ENCODE data around the gene PKD2L1.

PKD2L1 gene

GRCh38 chr10:100333106-100333505, 3.1 kb upstream of the PKD2L1 start:
- Histone ChIP-seq H3K4me3 (ENCODE audit: control insufficient read depth in 1 of 7, extremely low read depth in 1 of 7, insufficient read depth in 4 of 7, low read depth in 2 of 7, low read length in 6 of 7) (no peak overlapping the region), H3K4me1 (ENCODE audit: control extremely low read depth in 1 of 4, control insufficient read depth in 4 of 4, insufficient read depth in 4 of 4, low read length in 3 of 4) (no peaks in the 10 kb centered on the region), H3K36me3 (ENCODE audit: control insufficient read depth in 4 of 4, insufficient read depth in 4 of 4, low read length in 3 of 4) (no peaks in the 10 kb centered on the region), H3K9me3 (ENCODE audit: control extremely low read depth in 1 of 5, control insufficient read depth in 4 of 5, insufficient read depth in 2 of 5, low read depth in 1 of 5, low read length in 4 of 5) (no peaks in the 10 kb centered on the region), H3K27me3 (replicated peaks in 2 of 5; ENCODE audit: control insufficient read depth in 4 of 5, insufficient read depth in 5 of 5, low read length in 4 of 5) (peaks cover 0 to 11% (median 2%) of the 10 kb centered on the region in 5 experiments), H3K27ac (ENCODE audit: insufficient read depth in 1 of 2, low read depth in 1 of 2, low read length in 2 of 2, poor library complexity in 1 of 2, severe bottlenecking in 2 of 2) (no peak overlapping the region)
- no peak for DNase-seq
- WGBS (ENCODE audit: insufficient coverage): 92% methylated on average over 4 of the region's 4 CpGs
- CTCF ChIA-PET: interaction anchor here (0.7 to 2.2 kb wide), 6 partner anchors 11 to 106 kb away, joined by 3 to 9 read pairs (median 6); no protein-coding TSS in a partner anchor
- POLR2A ChIA-PET: no interaction called here

DNA sequence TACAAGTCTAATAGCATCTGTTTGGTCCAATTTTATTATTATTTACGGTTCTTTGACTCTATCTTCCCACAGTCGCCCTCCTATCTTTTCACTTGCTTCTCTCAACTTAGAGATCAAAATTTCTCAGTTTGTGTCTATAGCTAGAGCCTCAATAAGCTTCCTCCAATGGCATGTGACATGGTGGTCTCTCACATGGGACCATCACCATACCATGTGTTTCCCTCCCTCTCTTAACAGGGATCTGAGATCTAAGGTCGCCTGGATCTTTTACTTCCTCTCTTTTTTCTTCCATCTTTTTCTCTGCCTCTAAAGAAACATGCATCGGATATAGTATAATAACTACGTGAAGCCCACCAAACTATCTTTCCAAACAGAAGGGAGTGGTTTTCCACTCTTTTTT, 1.8 kb downstream of the PKD2L1 start:
- CTCF ChIA-PET: interaction anchor here (2.7 to 7.5 kb wide), 2 partner anchors 14 to 16 kb away, joined by 9 to 74 read pairs; partner anchors contain the start of gene SCD

DNA sequence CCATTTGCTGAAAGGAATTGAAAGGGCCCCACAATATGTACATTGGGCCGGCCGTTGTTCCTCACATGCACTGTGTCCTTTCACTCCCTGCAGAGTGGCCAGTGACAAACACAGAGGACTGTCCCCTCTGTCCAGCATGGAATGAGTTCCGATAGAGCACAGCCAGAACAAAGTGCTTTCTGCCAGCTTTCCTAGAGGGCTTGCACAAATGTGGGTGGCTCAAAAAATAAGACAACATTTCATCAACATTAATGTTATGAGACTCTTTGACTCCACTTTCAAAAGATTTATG, 2.4 kb downstream of the PKD2L1 start:
- no peak overlapping the region for H3K27ac ChIP-seq (ENCODE audit: insufficient read depth in 1 of 2, low read depth in 1 of 2, low read length in 2 of 2, poor library complexity in 1 of 2, severe bottlenecking in 2 of 2)
- H3K4me3 ChIP-seq (ENCODE audit: control insufficient read depth in 1 of 7, extremely low read depth in 1 of 7, insufficient read depth in 4 of 7, low read depth in 2 of 7, low read length in 6 of 7): no peak overlapping the region
- H3K27me3 ChIP-seq (replicated peaks in 2 of 5; ENCODE audit: control insufficient read depth in 4 of 5, insufficient read depth in 5 of 5, low read length in 4 of 5): no peaks in the 10 kb centered on the region
- CTCF ChIA-PET: interaction anchor here (0.9 to 7.5 kb wide), 4 partner anchors 14 to 105 kb away, joined by 3 to 74 read pairs (median 8); partner anchors contain the start of gene SCD
- H3K4me1 ChIP-seq (ENCODE audit: control extremely low read depth in 1 of 4, control insufficient read depth in 4 of 4, insufficient read depth in 4 of 4, low read length in 3 of 4): peaks cover 10 to 19% (median 12%) of the 10 kb centered on the region in 4 experiments
- H3K9me3 ChIP-seq (ENCODE audit: control extremely low read depth in 1 of 5, control insufficient read depth in 4 of 5, insufficient read depth in 2 of 5, low read depth in 1 of 5, low read length in 4 of 5): no peaks in the 10 kb centered on the region
- POLR2A ChIA-PET: no interaction called here
- WGBS (ENCODE audit: insufficient coverage): 95% methylated on average over 3 of the region's 3 CpGs
- DNase-seq: no peak
- no peaks in the 10 kb centered on the region for H3K36me3 ChIP-seq (ENCODE audit: control insufficient read depth in 4 of 4, insufficient read depth in 4 of 4, low read length in 3 of 4)

More for the DNA sequence above, 1.8 kb downstream of the PKD2L1 start:
- Histone ChIP-seq H3K27ac (ENCODE audit: insufficient read depth in 1 of 2, low read depth in 1 of 2, low read length in 2 of 2, poor library complexity in 1 of 2, severe bottlenecking in 2 of 2) (no peak overlapping the region), H3K4me1 (ENCODE audit: control extremely low read depth in 1 of 4, control insufficient read depth in 4 of 4, insufficient read depth in 4 of 4, low read length in 3 of 4) (peaks cover 10 to 19% (median 12%) of the 10 kb centered on the region in 4 experiments), H3K4me3 (ENCODE audit: control insufficient read depth in 1 of 7, extremely low read depth in 1 of 7, insufficient read depth in 4 of 7, low read depth in 2 of 7, low read length in 6 of 7) (no peak overlapping the region), H3K27me3 (replicated peaks in 2 of 5; ENCODE audit: control insufficient read depth in 4 of 5, insufficient read depth in 5 of 5, low read length in 4 of 5) (peaks cover 0 to 3% (median 0%) of the 10 kb centered on the region in 5 experiments), H3K36me3 (ENCODE audit: control insufficient read depth in 4 of 4, insufficient read depth in 4 of 4, low read length in 3 of 4) (no peaks in the 10 kb centered on the region), H3K9me3 (ENCODE audit: control extremely low read depth in 1 of 5, control insufficient read depth in 4 of 5, insufficient read depth in 2 of 5, low read depth in 1 of 5, low read length in 4 of 5) (no peaks in the 10 kb centered on the region)
- DNase-seq: no peak
- POLR2A ChIA-PET: no interaction called here
- WGBS (ENCODE audit: insufficient coverage): 83% methylated on average over 1 of the region's 5 CpGs

GRCh38 chr10:100327007-100327717, 2.9 kb downstream of the PKD2L1 start:
- no peaks in the 10 kb centered on the region for H3K27me3 ChIP-seq (replicated peaks in 2 of 5; ENCODE audit: control insufficient read depth in 4 of 5, insufficient read depth in 5 of 5, low read length in 4 of 5)
- ChIA-PET POLR2A (no interaction called here), CTCF (interaction anchor here (0.9 to 7.5 kb wide), 5 partner anchors 15 to 105 kb away, joined by 3 to 74 read pairs (median 8); partner anchors contain the start of gene SCD)
- peaks cover 10 to 19% (median 12%) of the 10 kb centered on the region in 4 experiments for H3K4me1 ChIP-seq (ENCODE audit: control extremely low read depth in 1 of 4, control insufficient read depth in 4 of 4, insufficient read depth in 4 of 4, low read length in 3 of 4)
- DNase-seq: peak; percentile 49 to 90 (median 87)
- H3K27ac ChIP-seq (ENCODE audit: insufficient read depth in 1 of 2, low read depth in 1 of 2, low read length in 2 of 2, poor library complexity in 1 of 2, severe bottlenecking in 2 of 2): no peak overlapping the region
- 53% methylated on average over 7 of the region's 8 CpGs for WGBS (ENCODE audit: insufficient coverage)
- no peak overlapping the region for H3K4me3 ChIP-seq (ENCODE audit: control insufficient read depth in 1 of 7, extremely low read depth in 1 of 7, insufficient read depth in 4 of 7, low read depth in 2 of 7, low read length in 6 of 7)
- H3K9me3 ChIP-seq (ENCODE audit: control extremely low read depth in 1 of 5, control insufficient read depth in 4 of 5, insufficient read depth in 2 of 5, low read depth in 1 of 5, low read length in 4 of 5): no peaks in the 10 kb centered on the region
- no peaks in the 10 kb centered on the region for H3K36me3 ChIP-seq (ENCODE audit: control insufficient read depth in 4 of 4, insufficient read depth in 4 of 4, low read length in 3 of 4)

DNA sequence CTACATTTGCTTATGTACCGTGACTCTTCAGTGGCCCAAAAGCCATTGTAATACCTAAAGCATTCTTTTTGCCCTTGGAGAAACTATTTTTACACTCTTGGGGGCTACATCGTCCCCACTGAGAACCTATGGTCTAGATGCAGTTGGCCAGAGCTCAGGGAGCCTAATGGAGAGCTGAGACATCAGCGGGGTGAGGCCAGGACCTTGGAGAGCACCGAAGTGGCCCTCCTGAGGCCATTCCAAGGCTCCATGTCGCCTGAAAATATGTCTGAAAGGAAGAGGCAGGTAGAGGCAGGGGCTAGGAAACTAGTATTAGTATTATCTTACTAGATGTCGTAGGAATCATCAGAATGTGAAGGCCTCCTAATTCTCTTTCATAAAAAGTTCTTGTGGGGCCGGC, 4.9 kb downstream of the PKD2L1 start:
- ChIA-PET CTCF (interaction anchor here (7.5 kb wide), 1 partner anchor 17 kb away, joined by 74 read pairs; the partner anchor contains the start of gene SCD), POLR2A (interaction anchor here (0.6 kb wide), 1 partner anchor 691 kb away, joined by 3 read pairs; no protein-coding TSS in a partner anchor)
- Histone ChIP-seq H3K4me3 (ENCODE audit: control insufficient read depth in 1 of 7, extremely low read depth in 1 of 7, insufficient read depth in 4 of 7, low read depth in 2 of 7, low read length in 6 of 7) (no peak overlapping the region), H3K27me3 (replicated peaks in 2 of 5; ENCODE audit: control insufficient read depth in 4 of 5, insufficient read depth in 5 of 5, low read length in 4 of 5) (peaks cover 0 to 2% (median 0%) of the 10 kb centered on the region in 5 experiments), H3K9me3 (ENCODE audit: control extremely low read depth in 1 of 5, control insufficient read depth in 4 of 5, insufficient read depth in 2 of 5, low read depth in 1 of 5, low read length in 4 of 5) (no peaks in the 10 kb centered on the region), H3K36me3 (ENCODE audit: control insufficient read depth in 4 of 4, insufficient read depth in 4 of 4, low read length in 3 of 4) (no peaks in the 10 kb centered on the region), H3K27ac (ENCODE audit: insufficient read depth in 1 of 2, low read depth in 1 of 2, low read length in 2 of 2, poor library complexity in 1 of 2, severe bottlenecking in 2 of 2) (no peak overlapping the region), H3K4me1 (ENCODE audit: control extremely low read depth in 1 of 4, control insufficient read depth in 4 of 4, insufficient read depth in 4 of 4, low read length in 3 of 4) (peaks cover 10 to 19% (median 12%) of the 10 kb centered on the region in 4 experiments)
- no peak for DNase-seq
- WGBS (ENCODE audit: insufficient coverage): 95% methylated on average over 2 of the region's 7 CpGs

- no peaks in the 10 kb centered on the region for H3K36me3 ChIP-seq (ENCODE audit: control insufficient read depth in 4 of 4, insufficient read depth in 4 of 4, low read length in 3 of 4)
- no peak overlapping the region for H3K4me3 ChIP-seq (ENCODE audit: control insufficient read depth in 1 of 7, extremely low read depth in 1 of 7, insufficient read depth in 4 of 7, low read depth in 2 of 7, low read length in 6 of 7)
- H3K4me1 ChIP-seq (ENCODE audit: control extremely low read depth in 1 of 4, control insufficient read depth in 4 of 4, insufficient read depth in 4 of 4, low read length in 3 of 4): no peaks in the 10 kb centered on the region
- H3K27ac ChIP-seq (ENCODE audit: insufficient read depth in 1 of 2, low read depth in 1 of 2, low read length in 2 of 2, poor library complexity in 1 of 2, severe bottlenecking in 2 of 2): no peak overlapping the region
- DNase-seq: no peak
- no CpG with 5 or more reads among the region's 1 CpG for WGBS (ENCODE audit: insufficient coverage)
- ChIA-PET CTCF (interaction anchor here (1.2 kb wide), 1 partner anchor 10 kb away, joined by 3 read pairs; no protein-coding TSS in a partner anchor), POLR2A (no interaction called here)
- no peaks in the 10 kb centered on the region for H3K9me3 ChIP-seq (ENCODE audit: control extremely low read depth in 1 of 5, control insufficient read depth in 4 of 5, insufficient read depth in 2 of 5, low read depth in 1 of 5, low read length in 4 of 5)
- peaks cover 0 to 12% (median 0%) of the 10 kb centered on the region in 5 experiments for H3K27me3 ChIP-seq (replicated peaks in 2 of 5; ENCODE audit: control insufficient read depth in 4 of 5, insufficient read depth in 5 of 5, low read length in 4 of 5)
Measured at GRCh38 chr10:100319707-100320402, 10.2 kb downstream of the PKD2L1 start.

DNA sequence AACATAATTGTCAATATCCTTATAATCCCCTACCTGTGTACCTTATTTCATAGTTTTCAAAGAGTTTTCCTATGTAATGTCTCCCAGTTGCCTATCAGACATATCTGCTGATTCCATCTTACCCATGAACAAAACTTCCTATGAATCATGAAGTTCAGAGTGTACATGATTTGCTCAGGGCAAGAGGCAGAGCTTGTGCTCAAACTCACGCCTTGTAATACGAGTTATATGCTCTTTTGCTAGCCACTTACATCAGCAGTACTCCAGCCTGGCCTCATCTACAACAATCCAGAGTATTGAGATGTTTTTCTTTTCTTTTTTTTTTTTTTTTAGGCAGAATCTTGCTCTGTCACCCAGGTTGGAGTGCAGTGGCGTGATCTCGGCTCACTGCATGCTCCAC, 11.8 kb downstream of the PKD2L1 start:
- CTCF ChIA-PET: no interaction called here
- POLR2A ChIA-PET: no interaction called here
- WGBS (ENCODE audit: insufficient coverage): 100% methylated on average over 2 of the region's 4 CpGs

More for the DNA sequence above, 11.8 kb downstream of the PKD2L1 start:
- H3K4me1 ChIP-seq (ENCODE audit: control extremely low read depth in 1 of 4, control insufficient read depth in 4 of 4, insufficient read depth in 4 of 4, low read length in 3 of 4): no peaks in the 10 kb centered on the region
- no peak overlapping the region for H3K4me3 ChIP-seq (ENCODE audit: control insufficient read depth in 1 of 7, extremely low read depth in 1 of 7, insufficient read depth in 4 of 7, low read depth in 2 of 7, low read length in 6 of 7)
- H3K9me3 ChIP-seq (ENCODE audit: control extremely low read depth in 1 of 5, control insufficient read depth in 4 of 5, insufficient read depth in 2 of 5, low read depth in 1 of 5, low read length in 4 of 5): no peaks in the 10 kb centered on the region
- no peak overlapping the region for H3K27ac ChIP-seq (ENCODE audit: insufficient read depth in 1 of 2, low read depth in 1 of 2, low read length in 2 of 2, poor library complexity in 1 of 2, severe bottlenecking in 2 of 2)
- no peak for DNase-seq
- H3K27me3 ChIP-seq (replicated peaks in 2 of 5; ENCODE audit: control insufficient read depth in 4 of 5, insufficient read depth in 5 of 5, low read length in 4 of 5): peaks cover 0 to 15% (median 5%) of the 10 kb centered on the region in 5 experiments
- H3K36me3 ChIP-seq (ENCODE audit: control insufficient read depth in 4 of 4, insufficient read depth in 4 of 4, low read length in 3 of 4): no peaks in the 10 kb centered on the region

Data from common myeloid progenitor, CD34-positive (primary cell).